T-helper 1 cell treated with Interleukin-12 subunit alpha and Interleukin-12 subunit beta and Interleukin-4 antibody, amounts not matched to agents 30 ng/mL and 1 ng/mL, for 36 hours (primary cell): ENCODE measurements around the gene KRTAP4-3. TPM values are rescaled to one million over a fixed set of nuclear protein-coding genes. Genes with fewer than 3 reads are reported as not detected.
"Not testable (repeated sequence)": the region's sequence is repeated elsewhere in the genome, so short reads cannot be mapped to it uniquely, and the experiment has no call there.

ENCODE experiments used
- intact Hi-C: fragments of 100-400 bp; cut with micrococcal nuclease; formaldehyde crosslinking; loops from one replicate; pipeline ENCODE4 v1.15.1; 2024
- total RNA-seq: library from RNA; stranded (reverse); gene quantifications from 2 replicates; pipeline ENCODE4 v1.2.3, GENCODE V29; 2022

Gene KRTAP4-3
- total RNA-seq, 1 donor from 2014 or later, result not detected

- intact Hi-C loops, result no loop called here
Measured at GRCh38 chr17:41153856-41154255, 14.2 kb downstream of the KRTAP4-3 start.

- intact Hi-C loops, result no loop called here
Measured at GRCh38 chr17:41151525-41151924, 16.5 kb downstream of the KRTAP4-3 start.

- intact Hi-C loops, result no loop called here
Measured at GRCh38 chr17:41150026-41150425, 18.0 kb downstream of the KRTAP4-3 start.

- intact Hi-C loops, result no loop called here
Measured at GRCh38 chr17:41149652-41149985, 18.4 kb downstream of the KRTAP4-3 start, which contains the start of gene KRTAP4-5. TSS of gene KRTAP4-5 (minus strand) at chr17:41149825. CDS start at chr17:41149767, 58 bp downstream.

- intact Hi-C loops, result not testable (repeated sequence)
Measured at GRCh38 chr17:41148971-41149651, 18.9 kb downstream of the KRTAP4-3 start.

- intact Hi-C loops, result no loop called here
Measured at GRCh38 chr17:41147531-41148204, 20.4 kb downstream of the KRTAP4-3 start.

- intact Hi-C loops, result no loop called here
Measured at GRCh38 chr17:41145261-41145660, 22.8 kb downstream of the KRTAP4-3 start.

GRCh38 chr17:41144846-41145245, 23.2 kb downstream of the KRTAP4-3 start:
- intact Hi-C loops, result no loop called here

GRCh38 chr17:41141361-41141760, 26.7 kb downstream of the KRTAP4-3 start:
- intact Hi-C loops, result no loop called here

- intact Hi-C loops, result no loop called here
Measured at GRCh38 chr17:41140360-41141131, 27.5 kb downstream of the KRTAP4-3 start, which contains the start of gene KRTAP4-6. TSS of gene KRTAP4-6 (minus strand) at chr17:41140544. CDS start at chr17:41140487, 57 bp downstream.

- intact Hi-C loops, result loop anchor here (2.0 kb wide), 1 partner anchor 55 kb away; the partner anchor contains the start of gene KRTAP4-7
Measured at GRCh38 chr17:41139865-41140264, 28.2 kb downstream of the KRTAP4-3 start.

- intact Hi-C loops, result no loop called here
Measured at GRCh38 chr17:41133880-41134735, 33.9 kb downstream of the KRTAP4-3 start.

- intact Hi-C loops, result no loop called here
Measured at GRCh38 chr17:41131979-41132378, 36.0 kb downstream of the KRTAP4-3 start.

GRCh38 chr17:41127371-41127770, 40.6 kb downstream of the KRTAP4-3 start:
- intact Hi-C loops, result no loop called here

GRCh38 chr17:41126412-41126811, 41.6 kb downstream of the KRTAP4-3 start:
- intact Hi-C loops, result no loop called here

- intact Hi-C loops, result no loop called here
Measured at GRCh38 chr17:41125064-41125463, 43.0 kb downstream of the KRTAP4-3 start.

- intact Hi-C loops, result not testable (repeated sequence)
Measured at GRCh38 chr17:41123991-41124371, 44.0 kb downstream of the KRTAP4-3 start, which contains the start of gene KRTAP4-12. TSS of gene KRTAP4-12 (minus strand) at chr17:41124182. CDS start at chr17:41124122, 60 bp downstream.

GRCh38 chr17:41123292-41123990, 44.6 kb downstream of the KRTAP4-3 start:
- intact Hi-C loops, result not testable (repeated sequence)

- intact Hi-C loops, result no loop called here
Measured at GRCh38 chr17:41121742-41122141, 46.3 kb downstream of the KRTAP4-3 start.
